ENCODE data around the gene ABHD2.
"Not testable (repeated sequence)": the region's sequence is repeated elsewhere in the genome, so short reads cannot be mapped to it uniquely, and the experiment has no call there.

The ABHD2 gene

GRCh38 chr15:89114990-89115389, 26.7 kb downstream of the ABHD2 start:
- in situ Hi-C loops (cut with MboI; ENCODE audit: low pct_unique_long_range_greater_than_20kb, low sequenced_read_pairs) = no loop called here
- no peak for DNase-seq

GRCh38 chr15:89115547-89115946, 27.3 kb downstream of the ABHD2 start:
- no peak for DNase-seq
- in situ Hi-C loops (cut with MboI; ENCODE audit: low pct_unique_long_range_greater_than_20kb, low sequenced_read_pairs) = no loop called here

- in situ Hi-C loops (cut with MboI; ENCODE audit: low pct_unique_long_range_greater_than_20kb, low sequenced_read_pairs) = no loop called here
Observed at GRCh38 chr15:89116404-89116803, 28.1 kb downstream of the ABHD2 start.

GRCh38 chr15:89117790-89118189, 29.5 kb downstream of the ABHD2 start:
- in situ Hi-C loops (cut with MboI; ENCODE audit: low pct_unique_long_range_greater_than_20kb, low sequenced_read_pairs) = no loop called here
- no peak for DNase-seq

More at GRCh38 chr15:89116404-89116803, 28.1 kb downstream of the ABHD2 start:
- no peak for DNase-seq

- DNase-seq = peak; percentile 43
- in situ Hi-C loops (cut with MboI; ENCODE audit: low pct_unique_long_range_greater_than_20kb, low sequenced_read_pairs) = no loop called here
Observed at GRCh38 chr15:89118481-89118989, 30.3 kb downstream of the ABHD2 start.

- no peak for DNase-seq
- in situ Hi-C loops (cut with MboI; ENCODE audit: low pct_unique_long_range_greater_than_20kb, low sequenced_read_pairs) = no loop called here
Observed at GRCh38 chr15:89119489-89120478, 31.5 kb downstream of the ABHD2 start.

GRCh38 chr15:89120479-89121000, 32.3 kb downstream of the ABHD2 start:
- in situ Hi-C loops (cut with MboI; ENCODE audit: low pct_unique_long_range_greater_than_20kb, low sequenced_read_pairs); DNase-seq: not testable (repeated sequence)

GRCh38 chr15:89121414-89121813, 33.2 kb downstream of the ABHD2 start:
- in situ Hi-C loops (cut with MboI; ENCODE audit: low pct_unique_long_range_greater_than_20kb, low sequenced_read_pairs) = no loop called here
- no peak for DNase-seq

- in situ Hi-C loops (cut with MboI; ENCODE audit: low pct_unique_long_range_greater_than_20kb, low sequenced_read_pairs) = no loop called here
Observed at GRCh38 chr15:89122505-89123180, 34.4 kb downstream of the ABHD2 start.

GRCh38 chr15:89123181-89123525, 34.9 kb downstream of the ABHD2 start:
- in situ Hi-C loops (cut with MboI; ENCODE audit: low pct_unique_long_range_greater_than_20kb, low sequenced_read_pairs) = no loop called here
- no peak for DNase-seq

More at GRCh38 chr15:89122505-89123180, 34.4 kb downstream of the ABHD2 start:
- no peak for DNase-seq

GRCh38 chr15:89125088-89125826, 37.0 kb downstream of the ABHD2 start:
- in situ Hi-C loops (cut with MboI; ENCODE audit: low pct_unique_long_range_greater_than_20kb, low sequenced_read_pairs) = no loop called here

GRCh38 chr15:89126009-89126408, 37.8 kb downstream of the ABHD2 start:
- DNase-seq = no peak

More at GRCh38 chr15:89125088-89125826, 37.0 kb downstream of the ABHD2 start:
- DNase-seq = no peak

GRCh38 chr15:89127054-89127702, 38.9 kb downstream of the ABHD2 start:
- DNase-seq = no peak
- in situ Hi-C loops (cut with MboI; ENCODE audit: low pct_unique_long_range_greater_than_20kb, low sequenced_read_pairs) = no loop called here

More at GRCh38 chr15:89126009-89126408, 37.8 kb downstream of the ABHD2 start:
- in situ Hi-C loops (cut with MboI; ENCODE audit: low pct_unique_long_range_greater_than_20kb, low sequenced_read_pairs) = no loop called here

- in situ Hi-C loops (cut with MboI; ENCODE audit: low pct_unique_long_range_greater_than_20kb, low sequenced_read_pairs) = no loop called here
- DNase-seq = peak; percentile 91
Observed at GRCh38 chr15:89128320-89129122, 40.3 kb downstream of the ABHD2 start.

GRCh38 chr15:89129123-89129815, 41.0 kb downstream of the ABHD2 start:
- in situ Hi-C loops (cut with MboI; ENCODE audit: low pct_unique_long_range_greater_than_20kb, low sequenced_read_pairs) = no loop called here
- DNase-seq = peak; percentile 73

- no peak for DNase-seq
- in situ Hi-C loops (cut with MboI; ENCODE audit: low pct_unique_long_range_greater_than_20kb, low sequenced_read_pairs) = no loop called here
Observed at GRCh38 chr15:89129816-89130134, 41.5 kb downstream of the ABHD2 start.

- in situ Hi-C loops (cut with MboI; ENCODE audit: low pct_unique_long_range_greater_than_20kb, low sequenced_read_pairs) = no loop called here
- peak; percentile 30 for DNase-seq
Observed at GRCh38 chr15:89130201-89130600, 41.9 kb downstream of the ABHD2 start.

Measured in KBM-7 (cell line).